ENCODE results near the gene SPACA9.

Gene SPACA9

DNA sequence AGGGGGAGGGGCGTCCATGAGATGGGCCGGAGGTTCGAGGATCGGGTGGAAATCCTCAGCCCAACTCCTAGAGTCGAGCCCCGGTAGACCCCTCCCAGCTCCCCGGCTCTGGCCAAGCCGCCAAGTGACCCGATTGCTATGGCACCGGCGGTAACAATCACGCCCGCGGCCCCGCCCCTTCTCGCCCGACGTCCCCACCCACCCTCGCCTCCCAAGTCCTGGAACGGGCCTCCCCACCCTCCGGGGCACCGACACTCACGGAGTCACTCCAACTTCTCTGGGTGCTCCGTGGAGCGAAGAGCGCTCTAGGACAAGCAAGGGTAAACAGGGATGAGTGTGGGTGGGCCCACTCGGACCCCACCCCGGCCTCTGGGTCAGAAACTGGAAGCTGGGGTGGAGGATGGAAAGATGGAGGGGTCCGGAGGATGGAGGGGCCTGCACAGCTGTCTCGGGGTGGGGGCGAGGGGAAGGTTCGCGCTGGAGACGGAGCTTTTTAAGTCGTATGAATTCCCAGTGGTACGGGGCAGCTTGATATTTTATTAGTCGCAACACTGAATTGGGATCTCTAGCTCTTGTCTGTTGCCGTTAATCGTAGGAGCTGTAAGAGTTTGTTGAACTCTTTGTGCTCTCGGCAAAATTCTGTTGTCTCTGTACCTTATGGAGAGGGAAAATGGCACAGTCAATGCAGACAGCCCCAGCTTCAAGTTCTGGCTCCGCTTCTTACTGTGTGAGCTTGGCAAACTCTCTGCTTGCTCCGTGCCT is at the start of gene SPACA9:
Gene SPACA9 (plus strand): TSS at position 204 of the 762 bp plus-strand sequence. CDS start 5,050 bp downstream, outside the sequence.
- peak; percentile 27 for DNase-seq (ENCODE audit: low spot score)

DNA sequence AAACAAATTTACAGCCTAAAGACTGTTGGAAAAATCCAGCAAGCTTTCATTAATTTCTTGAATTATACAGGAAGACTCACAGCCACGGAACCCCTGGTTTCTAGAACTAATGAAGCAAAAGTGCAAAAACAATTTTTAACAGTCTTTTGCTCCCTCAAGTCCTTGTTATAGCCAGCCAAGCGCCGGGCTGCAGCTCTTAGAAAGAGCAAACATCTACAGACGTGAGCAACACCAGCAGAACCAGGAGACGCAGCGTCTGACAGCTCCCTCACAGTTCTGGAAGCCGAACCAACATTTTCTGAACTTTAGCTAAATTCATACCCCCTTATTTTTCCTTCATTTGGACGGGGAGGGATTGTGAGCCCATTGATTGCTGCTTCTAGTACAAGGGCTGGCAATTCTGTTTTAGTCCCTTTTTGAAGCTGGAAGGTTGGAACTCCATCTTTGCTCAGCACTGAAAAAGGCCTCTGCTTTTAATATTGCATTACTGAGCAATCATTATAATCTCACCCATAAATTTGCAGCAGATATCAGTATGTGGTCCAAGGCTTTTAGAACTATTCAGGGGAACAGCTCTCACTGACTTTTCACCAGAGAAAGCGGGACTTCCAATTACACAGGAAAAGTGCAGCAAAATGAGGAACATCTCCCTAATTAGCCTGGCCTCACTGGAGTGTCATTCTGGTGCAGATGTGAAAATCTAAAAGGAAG is 46.4 kb upstream of the SPACA9 start:
- no peak for DNase-seq (ENCODE audit: low spot score)

DNA sequence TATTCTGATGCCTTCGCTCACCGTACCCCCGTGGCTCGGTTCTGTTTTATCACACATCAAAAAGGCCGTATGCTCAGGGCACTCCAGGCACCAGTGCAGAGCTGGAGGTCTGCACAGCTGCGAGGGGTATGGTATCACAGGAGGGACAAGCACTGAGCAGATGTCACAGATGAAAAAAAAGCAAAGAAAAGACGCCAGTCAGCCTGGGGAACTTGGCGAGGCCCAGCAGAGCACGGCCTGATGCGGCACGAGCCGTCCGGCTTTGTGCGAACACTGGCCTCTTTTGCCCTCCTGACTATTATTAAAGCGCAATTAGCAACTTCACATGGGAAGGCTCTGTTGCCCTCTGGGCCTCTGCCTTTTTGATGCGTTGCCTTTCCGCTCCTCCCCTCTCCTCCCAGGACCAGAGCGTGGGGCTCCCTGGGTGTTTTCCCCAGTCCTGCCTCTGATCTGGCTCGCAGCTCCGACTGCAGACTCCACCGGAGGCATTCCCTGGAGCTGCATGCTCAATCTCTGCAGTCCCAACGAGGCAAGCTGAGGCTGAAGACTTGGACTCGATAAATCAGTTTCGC is 45.1 kb upstream of the SPACA9 start:
- no peak for DNase-seq (ENCODE audit: low spot score)

DNA sequence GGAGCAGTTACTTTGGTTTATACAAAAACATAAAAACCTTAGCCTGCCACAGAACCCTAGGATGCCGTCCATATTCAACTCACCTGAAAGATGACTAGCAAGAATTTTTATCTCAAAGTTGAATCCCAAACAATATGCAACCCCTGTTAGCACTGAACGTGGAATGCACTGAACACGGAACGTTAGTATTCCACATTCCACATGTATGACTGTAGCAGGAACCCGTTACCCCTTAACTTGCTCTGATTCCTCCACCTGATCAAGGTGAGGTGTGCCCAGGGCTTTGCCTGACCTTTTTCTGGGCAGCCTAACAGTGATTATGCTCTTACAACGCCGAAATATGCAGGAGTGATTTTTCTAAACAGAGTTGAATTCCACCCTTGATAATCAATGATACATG is 44.4 kb upstream of the SPACA9 start:
- DNase-seq (ENCODE audit: low spot score), result no peak

DNA sequence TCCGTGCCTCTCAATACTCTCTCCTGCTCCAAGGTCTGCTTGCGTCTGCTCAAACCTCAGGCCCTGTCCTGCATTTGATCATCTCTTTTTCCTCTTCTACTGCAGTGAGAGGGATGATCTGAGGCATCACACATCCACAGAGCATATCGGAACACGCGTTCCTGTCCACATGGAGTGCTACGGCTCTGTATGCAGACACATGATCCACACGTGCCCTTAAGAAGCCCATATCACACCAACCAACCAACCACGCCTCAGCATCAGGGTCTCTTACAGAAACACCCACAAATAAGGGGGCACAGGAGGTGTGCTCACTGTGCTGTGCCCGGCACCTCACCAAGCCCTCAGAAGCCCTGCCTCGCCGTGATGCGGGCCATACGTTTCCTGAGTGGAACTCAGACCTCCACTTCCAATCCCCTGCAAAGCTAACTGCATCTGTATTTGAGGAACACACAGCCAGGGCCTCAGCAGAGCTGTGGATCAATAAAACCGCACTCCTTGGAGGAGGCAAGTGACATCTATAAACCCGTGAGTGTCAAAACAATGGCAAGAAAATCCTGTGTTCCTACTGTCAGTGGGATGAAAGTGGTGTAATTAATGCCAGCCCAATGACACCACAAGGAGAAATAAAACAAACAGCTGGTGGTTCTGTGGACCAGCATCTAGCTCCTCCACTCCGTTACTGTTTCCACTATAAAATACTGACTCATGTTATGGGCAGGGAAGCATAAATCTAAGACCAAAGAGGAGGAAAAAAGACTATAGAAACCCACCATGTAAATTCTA is 41.0 kb upstream of the SPACA9 start:
- no peak for DNase-seq (ENCODE audit: low spot score)

DNA sequence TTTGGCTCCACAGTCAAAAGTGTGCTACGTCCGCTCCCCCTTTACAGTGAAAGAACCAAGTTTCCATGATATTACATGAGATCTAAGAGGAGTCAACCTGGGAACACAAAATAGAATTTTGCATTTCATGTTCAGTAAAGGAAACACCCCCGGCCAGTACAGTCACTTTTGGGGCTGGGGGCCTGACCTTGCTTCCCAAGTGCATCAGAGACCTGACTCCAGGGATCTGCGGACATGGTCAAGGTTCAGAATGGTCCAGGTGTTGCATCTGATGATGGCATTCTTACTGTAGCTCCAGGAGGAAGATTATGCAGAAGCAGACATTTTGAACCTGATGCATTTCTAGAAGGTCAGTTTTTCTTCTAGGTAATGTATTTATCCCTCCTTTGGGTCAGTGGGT is 40.4 kb upstream of the SPACA9 start:
- DNase-seq (ENCODE audit: low spot score), result no peak

DNA sequence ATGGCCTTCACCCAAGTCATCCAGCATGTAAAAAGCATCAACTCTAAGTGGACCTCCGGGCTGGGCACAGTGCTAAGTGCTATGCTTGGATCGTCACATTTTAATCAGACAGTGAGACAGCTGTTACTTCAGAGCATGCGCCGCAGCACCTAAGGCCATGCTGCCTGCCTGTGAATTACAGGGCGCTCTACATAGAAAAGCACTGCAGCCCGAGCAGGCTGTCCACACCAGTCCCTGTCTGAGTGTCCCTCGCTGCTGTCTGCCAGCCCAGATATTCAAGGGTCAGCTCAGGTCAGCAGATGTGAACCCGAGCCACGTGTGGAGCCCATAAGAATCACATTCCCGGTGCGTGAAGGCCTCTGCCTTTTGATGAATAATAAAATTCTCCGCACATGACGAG is 37.7 kb upstream of the SPACA9 start:
- DNase-seq (ENCODE audit: low spot score), result no peak

DNA sequence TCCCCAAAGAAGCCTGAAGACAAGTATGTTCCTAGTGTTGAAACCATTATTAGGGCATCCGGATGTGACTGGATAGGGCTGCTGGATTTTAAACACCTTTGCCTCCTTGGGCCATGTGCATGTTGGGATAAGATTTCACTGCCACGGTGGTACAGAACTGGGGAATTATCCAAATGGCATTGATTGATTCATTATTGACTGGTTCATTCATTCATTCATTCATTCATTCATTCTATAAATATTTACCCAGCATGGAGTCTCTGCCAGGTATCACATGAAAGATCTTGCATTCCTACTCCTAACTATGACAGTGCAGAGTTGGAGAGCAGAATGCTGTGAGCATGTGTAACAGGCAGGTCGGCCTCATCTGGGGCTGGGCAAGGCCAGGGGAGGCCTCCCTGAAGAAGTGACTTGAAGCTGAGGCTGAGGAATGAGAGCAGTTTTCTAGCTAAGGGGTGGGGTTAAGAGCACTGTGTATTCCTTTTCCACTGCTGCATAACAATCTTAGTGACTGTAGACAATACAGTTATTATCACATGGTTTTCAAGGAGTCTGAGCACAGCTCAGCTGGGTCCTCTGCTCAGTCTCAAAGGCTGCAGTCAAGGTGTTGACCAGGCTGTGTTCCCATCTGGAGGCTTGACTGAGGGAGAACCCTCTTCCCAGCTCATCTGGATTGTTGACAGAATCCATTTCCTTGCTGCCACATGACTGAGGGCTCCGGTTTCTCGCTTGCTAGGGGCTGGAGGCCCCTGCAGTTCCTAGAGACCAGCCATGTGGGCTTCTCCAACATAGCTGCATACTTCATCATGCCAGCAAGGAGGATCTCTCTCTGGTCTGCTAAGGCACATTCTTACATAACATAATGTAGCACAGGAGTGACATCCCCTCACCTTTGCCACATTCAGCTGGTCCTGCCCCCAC is 36.3 kb upstream of the SPACA9 start:
- DNase-seq (ENCODE audit: low spot score), result no peak

DNA sequence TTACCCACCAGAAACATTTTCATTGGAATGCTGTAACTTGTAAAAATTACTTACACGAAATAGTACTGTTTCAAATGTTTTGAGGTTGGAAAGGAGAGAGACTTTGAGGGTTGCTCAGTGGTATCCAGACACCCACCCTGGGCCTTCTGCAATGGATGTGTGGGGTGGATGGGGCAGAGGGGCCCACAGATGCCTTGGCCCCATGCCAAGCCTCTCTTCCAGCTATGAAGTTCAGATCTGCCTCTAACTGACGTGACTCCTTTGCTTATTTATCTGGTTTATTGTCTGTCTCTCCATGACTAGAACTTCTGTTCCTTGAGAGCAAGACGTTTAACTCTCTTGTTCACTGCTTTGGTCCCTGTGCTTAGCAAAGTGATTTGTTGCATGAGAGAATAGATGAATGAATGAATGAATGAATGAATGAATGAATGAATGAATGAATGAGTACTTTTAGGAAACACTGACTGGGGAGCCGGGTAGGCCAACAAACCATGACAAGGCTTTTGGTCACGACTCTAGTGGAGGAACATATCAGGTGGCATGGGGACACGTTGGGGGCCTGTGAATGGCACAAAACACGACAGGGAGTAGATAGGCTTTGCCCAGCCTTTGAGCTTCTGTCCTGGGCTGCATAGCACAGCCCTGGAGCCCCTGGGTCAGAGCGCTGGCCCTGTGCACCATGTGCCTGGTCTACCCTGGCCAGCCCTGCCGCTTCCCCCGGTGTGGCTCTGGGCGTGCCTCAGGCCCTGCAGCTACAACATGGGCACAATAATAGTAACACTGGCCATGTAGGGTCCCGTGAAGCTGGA is 32.4 kb upstream of the SPACA9 start:
- DNase-seq (ENCODE audit: low spot score), result no peak

DNA sequence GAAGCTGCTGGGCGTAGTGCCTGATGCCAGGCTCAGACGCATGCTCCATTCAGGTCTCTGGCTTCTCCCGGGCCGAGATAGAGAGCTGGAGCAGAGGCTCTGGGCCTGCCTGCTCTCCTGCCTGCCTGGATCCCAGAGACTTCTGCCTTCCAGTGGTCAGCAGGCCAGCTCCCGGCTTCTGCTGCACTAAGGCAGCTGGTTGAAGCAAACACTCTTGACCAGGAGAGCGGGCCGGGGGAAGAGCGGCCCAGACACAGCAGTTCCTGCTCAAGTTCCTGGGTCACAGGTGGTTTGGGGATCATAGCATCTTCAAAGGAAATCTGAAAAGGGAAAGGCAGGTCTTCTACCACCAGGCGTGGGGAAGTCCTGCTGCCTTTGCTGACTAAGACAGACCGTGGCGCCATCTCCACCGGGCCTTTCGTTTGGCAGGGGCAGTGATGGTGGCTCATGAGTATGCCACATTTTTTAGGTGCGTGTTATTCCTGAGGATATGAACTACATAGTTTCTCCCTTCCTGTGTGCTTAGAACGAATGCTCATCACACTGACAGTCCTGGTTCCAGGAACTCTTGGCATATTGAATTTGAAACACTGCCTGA is 31.7 kb upstream of the SPACA9 start:
- DNase-seq (ENCODE audit: low spot score), result no peak

DNA sequence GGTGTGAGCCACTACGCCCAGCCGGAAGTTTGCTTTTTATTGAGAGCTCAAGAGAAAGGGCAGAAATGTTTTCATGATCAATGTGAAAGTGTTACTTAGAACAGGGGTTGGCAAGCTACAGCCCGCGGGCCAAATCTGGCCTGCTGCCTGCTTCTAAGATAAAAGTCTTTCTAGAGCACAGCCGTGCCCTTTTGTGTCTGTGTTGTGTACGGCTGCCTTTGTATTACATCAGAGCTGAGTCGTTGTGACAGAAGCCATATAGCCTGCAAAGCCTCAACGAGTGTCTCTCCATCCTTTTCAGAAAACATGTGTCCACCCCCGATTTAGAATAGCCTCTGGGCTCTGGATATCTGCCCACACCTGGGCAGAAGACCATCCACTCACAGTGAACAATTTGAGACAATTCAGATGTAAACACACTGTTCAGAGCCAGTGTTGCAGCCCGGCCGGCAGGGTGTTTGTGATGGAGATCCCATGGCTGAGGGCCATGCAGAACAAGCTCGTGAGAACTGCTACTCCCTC is 29.5 kb upstream of the SPACA9 start:
- DNase-seq (ENCODE audit: low spot score), result no peak

DNA sequence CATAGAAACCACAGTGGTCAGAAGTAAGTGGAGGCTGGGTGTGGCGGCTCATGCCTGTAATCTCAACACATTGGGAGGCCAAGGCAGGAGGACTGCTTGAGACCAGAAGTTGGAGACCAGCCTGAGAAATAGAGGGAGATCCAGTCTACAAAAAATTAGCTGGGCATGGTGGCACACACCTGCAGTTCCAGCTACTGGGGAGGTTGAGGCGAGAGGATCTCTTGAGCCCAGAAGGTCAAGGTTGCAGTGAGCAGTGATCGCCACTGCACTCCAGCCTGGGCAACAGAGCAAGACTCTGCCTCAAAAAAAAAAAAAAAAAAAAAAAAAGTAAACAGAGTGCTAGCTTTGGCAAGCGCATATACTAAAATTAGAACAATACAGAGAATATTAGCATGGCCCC is 25.2 kb upstream of the SPACA9 start:
- DNase-seq (ENCODE audit: low spot score), result no peak

DNA sequence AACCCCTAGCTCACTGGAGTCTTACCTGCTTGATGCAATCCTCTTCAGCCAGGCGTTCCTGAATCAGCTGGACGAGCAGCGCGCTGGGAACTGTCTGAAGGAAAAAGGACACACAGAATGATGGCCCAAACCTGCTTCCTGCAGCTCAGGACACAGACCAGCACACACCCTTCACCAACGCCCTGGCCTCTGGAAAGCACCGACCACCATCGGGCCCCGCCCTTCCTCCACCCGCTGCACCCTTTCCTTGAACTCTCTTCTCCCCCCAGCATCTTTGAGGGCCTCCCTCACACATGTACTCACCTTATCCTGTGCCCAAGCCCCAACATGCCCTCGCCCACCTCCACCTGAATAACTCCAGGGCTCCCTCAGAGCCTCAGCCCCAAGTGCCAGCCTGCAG is 23.9 kb upstream of the SPACA9 start:
- DNase-seq (ENCODE audit: low spot score), result no peak

DNA sequence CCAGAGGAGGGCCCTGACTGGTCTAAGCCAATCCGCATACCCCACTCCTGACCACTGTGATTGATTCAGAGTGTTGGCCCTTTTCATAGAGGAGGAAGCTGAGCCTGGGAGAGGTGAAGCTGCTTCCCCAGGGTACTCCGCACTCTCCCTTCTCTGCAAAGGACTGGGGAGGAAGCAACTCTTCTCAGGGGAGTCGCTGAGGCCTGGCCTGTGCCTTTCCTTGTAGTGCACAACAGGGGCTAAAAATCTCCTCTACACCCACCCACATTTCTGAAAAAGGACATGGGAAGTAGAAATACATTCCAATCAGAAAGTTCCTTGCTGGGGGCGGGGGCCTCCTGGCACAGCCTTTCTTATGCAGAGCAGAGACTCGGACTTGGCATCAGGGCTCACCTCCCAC is 22.8 kb upstream of the SPACA9 start:
- DNase-seq (ENCODE audit: low spot score), result no peak

DNA sequence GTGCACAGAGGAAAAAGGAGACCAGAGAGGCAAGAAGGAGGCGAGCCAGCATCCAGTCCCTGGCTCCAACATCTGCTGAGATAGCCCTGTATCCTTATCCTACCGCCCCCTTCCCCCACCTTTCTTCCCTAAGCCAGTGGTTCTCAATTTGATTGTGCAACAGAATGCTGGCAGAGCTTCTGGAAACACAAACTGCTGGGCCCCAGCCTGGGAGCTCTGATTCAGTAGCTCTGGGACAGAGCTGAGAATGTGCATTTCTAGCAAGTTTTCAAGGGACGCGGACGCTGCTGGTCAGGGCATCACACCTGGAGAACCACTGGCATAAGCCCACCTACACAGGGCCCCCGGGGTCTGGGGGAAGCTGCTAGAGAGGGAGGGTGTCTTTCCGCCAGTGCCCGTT is 21.7 kb upstream of the SPACA9 start:
- no peak for DNase-seq (ENCODE audit: low spot score)

DNA sequence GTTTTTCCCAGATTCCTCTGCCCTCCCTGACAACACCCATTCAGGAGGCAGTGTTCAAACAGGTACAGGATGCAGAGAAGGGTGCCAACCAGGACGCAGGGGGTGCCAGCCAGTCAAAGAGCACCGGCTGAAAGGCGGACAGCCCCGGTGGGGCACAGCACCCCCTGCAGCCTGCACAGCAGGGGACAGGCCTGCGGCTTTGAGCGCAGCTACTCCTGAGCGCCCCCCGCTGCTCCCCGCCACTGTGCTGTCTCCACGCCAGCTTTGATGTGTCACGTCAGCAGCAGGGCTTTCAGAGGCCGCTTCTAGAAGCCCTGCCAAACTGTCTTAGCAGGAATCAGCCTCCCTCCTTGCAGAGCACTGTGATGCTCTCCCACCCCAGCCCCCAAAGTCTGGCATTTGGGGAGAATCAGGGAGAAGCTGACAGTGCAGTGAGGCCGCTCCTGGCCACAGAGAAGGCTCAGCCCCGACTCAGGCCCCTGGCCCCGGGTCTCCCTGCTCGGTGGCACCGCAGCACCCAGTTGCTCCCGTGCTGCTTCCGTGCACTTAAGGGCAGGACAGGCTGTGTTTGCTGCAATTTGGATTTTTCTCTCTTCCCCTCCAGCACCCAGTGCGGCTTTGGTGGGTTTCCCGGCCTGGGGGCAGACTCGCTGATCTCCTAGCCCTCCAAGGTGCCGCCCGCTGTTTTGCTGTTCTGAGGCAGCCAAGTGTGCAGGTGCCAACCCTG is 20.9 kb upstream of the SPACA9 start:
- no peak for DNase-seq (ENCODE audit: low spot score)

DNA sequence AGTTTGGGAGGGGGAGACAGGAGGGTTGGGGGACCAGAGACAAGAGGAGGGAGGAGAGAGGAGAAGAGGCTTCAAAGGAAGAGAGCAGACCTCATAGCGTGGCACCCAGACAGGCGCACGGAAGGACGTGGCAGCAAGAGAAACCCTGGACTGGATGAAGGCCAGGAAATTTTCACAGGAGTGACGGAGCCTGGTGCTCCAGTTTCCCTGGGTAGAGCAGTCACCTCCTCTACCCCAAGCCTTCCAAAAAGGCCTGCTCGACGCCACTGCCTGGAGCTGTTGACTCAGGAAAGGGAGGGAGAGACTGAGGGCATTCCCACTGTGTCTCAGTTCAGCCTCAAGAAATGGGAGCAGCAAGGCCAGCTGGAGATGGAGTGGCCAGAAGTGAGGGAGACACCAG is 19.9 kb upstream of the SPACA9 start:
- no peak for DNase-seq (ENCODE audit: low spot score)

DNA sequence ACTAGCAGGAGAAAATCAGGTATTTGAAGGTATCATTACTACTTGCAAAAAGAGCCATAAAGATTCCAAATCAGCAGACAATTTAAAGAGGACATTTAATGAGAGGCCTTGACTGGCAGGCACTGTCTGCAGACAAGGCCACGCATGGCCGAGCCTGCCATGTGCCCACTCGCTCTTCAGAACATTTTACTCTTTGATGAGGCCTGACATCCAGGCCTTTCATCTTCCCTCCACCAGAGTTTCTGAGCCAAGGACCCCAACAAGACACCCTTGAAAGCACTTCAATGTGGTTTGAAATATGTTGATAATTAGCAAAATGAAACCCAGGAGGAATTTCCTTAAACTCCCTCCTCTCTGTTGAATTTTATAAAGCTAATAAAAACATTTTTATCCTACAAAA is 17.0 kb upstream of the SPACA9 start:
- DNase-seq (ENCODE audit: low spot score), result no peak

DNA sequence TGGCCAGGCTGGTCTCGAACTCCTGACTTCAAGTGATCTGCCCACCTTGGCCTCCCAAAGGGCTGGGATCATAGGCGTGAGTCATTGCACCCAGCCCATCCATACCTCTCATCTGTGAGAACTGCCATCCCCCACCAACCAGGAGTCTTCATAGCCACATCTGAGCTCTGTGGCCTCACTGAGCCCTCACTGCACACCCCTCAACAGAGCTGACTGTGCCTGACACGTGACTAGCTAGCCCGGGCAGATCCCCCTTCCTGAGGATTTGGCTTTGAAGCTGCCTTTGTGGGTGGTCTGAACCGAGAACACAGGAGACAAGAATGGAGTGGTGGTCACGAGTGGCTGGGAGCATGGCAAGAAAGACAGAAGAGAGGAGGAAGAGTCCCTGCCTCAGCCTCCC is 16.2 kb upstream of the SPACA9 start:
- DNase-seq (ENCODE audit: low spot score), result no peak
